Vagina (tissue), 2 donors: ENCODE measurements around the gene PHF23. TPM values are rescaled to one million over a fixed set of nuclear protein-coding genes. Genes with fewer than 3 reads are reported as not detected.

Experiments
- DNase-seq, 2 donors: peaks; one replicate each; pipeline ENCODE4 v3.0.0-alpha.2; 2017; ENCODE audit errors: extremely low spot score in 2 of 2
- H3K27ac ChIP-seq: fragments of 200-600 bp; sonication (generic); one replicate; pipeline ENCODE4 v1.5.1; 2019
- H3K27me3 ChIP-seq: fragments of 200-600 bp; sonication (generic); one replicate; pipeline ENCODE4 v1.5.1; 2019
- H3K36me3 ChIP-seq, 2 donors: fragments of 200-600 bp; sonication (generic); one replicate each; pipeline ENCODE4 v1.5.1; 2017 to 2019
- H3K4me1 ChIP-seq: fragments of 200-600 bp; sonication (generic); one replicate; pipeline ENCODE4 v1.5.1; 2019
- H3K4me3 ChIP-seq, 2 donors: fragments of 200-600 bp; sonication (generic); 1 replicate in 1 of 2; 2 replicates in 1 of 2; pipeline ENCODE4 v1.5.1; 2016 to 2019
- H3K9me3 ChIP-seq: fragments of 200-600 bp; sonication (generic); one replicate; pipeline ENCODE4 v1.5.1; 2019
- POLR2A ChIP-seq, 2 donors: fragments of 450-650 bp; IDR thresholded peaks; one replicate each; pipeline ENCODE4 v1.6.1; 2017; ENCODE audit warnings: antibody characterized with exemption in 2 of 2, mild to moderate bottlenecking in 2 of 2, moderate library complexity in 2 of 2
- POLR2AphosphoS5 ChIP-seq, 2 donors: sonication (generic); formaldehyde crosslinking; IDR thresholded peaks; one replicate each; pipeline ENCODE4 v1.9.0; 2017; ENCODE audit warnings: antibody characterized with exemption in 2 of 2, mild to moderate bottlenecking in 2 of 2, low read depth in 1 of 2; ENCODE audit not compliant: insufficient read depth in 1 of 2
- intact Hi-C: fragments of 100-400 bp; cut with DNase I; formaldehyde crosslinking; loops from one replicate; pipeline ENCODE4 v1.15.1; 2023
- total RNA-seq: library from RNA; depleted of rRNA; stranded (reverse); fragments of >200 nt; gene quantifications from one replicate; pipeline ENCODE4 v1.2.3, GENCODE V29; 2016
- TF ChIP-seq, protein P1 (sequence below), 3 experiments: fragments of 450-650 bp in 2 of 3; fragments of 200-600 bp in 1 of 3; sonication (generic) in 1 of 3; IDR thresholded peaks; one replicate each; pipeline ENCODE4 v1.5.1; 2017 to 2019; ENCODE audit warnings: antibody characterized with exemption in 3 of 3, mild to moderate bottlenecking in 2 of 3, moderate library complexity in 2 of 3

The PHF23 gene
- total RNA-seq, 1 donor from 2014 or later = 24.8 TPM

DNA sequence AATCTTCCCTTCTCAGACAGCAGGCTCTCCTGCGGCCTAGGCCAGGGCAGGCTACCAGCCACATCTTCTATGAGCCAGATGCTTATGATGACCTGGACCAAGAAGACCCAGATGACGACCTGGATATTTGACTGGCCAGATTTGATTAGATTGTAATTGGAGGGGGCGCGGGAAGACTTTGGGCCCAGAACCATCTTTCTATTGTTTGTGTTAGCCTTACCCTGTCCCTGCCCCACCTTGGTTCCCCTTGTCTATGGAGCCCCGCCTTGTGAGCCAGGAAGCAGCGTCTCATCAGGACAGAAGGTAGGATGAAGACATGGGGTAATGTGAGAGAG is 20.3 kb upstream of the PHF23 start:
- intact Hi-C loops = loop anchor here (10.0 kb wide), 1 partner anchor 305 kb away; the partner anchor contains the start of gene SENP3

DNA sequence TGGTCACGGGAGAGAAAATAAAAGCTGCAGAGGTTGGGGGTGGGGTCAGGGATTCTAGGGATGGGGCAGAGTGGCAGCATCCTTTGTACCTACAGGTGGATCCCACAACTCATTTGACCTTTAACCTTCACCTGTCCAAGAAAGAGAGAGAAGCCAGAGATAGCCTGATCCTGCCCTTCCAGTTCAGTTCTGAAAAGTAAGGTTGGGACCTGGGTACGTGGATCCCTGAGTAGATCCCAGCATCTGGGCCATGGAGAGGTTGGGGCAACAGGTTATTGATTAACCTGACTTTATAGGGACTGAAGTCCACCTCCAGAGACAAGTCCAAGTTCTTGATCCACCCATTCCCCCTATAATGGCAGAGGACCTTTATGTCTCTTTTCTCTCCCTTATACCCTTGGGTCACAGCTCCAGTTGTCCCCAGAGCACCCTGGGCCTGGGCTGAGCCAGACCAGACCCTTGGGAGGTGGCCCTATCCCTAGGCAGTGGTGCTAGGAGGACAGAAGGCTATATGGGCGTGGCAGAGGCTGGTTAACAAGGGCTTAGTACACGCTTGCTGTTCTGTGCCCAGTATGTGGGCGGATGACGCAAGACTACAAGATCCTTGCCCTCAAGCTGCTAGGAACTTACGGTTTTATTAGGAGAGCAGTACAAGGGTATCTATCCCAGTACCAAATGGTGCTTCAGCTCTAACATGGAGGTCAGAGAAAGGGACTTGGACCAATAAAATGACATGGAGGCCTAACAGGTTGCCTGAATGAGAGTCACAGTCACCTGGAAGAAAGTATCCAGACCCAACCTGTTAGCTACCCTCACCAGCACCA is 19.7 kb upstream of the PHF23 start:
- intact Hi-C loops = loop anchor here (10.0 kb wide), 1 partner anchor 306 kb away; the partner anchor contains the start of gene SENP3

More for the DNA sequence above, 20.3 kb upstream of the PHF23 start:
- H3K27ac ChIP-seq = no peak overlapping the region
- TF ChIP-seq, protein P1, sequence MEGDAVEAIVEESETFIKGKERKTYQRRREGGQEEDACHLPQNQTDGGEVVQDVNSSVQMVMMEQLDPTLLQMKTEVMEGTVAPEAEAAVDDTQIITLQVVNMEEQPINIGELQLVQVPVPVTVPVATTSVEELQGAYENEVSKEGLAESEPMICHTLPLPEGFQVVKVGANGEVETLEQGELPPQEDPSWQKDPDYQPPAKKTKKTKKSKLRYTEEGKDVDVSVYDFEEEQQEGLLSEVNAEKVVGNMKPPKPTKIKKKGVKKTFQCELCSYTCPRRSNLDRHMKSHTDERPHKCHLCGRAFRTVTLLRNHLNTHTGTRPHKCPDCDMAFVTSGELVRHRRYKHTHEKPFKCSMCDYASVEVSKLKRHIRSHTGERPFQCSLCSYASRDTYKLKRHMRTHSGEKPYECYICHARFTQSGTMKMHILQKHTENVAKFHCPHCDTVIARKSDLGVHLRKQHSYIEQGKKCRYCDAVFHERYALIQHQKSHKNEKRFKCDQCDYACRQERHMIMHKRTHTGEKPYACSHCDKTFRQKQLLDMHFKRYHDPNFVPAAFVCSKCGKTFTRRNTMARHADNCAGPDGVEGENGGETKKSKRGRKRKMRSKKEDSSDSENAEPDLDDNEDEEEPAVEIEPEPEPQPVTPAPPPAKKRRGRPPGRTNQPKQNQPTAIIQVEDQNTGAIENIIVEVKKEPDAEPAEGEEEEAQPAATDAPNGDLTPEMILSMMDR (IDR thresholded peaks at IDR 0.05) = no peak
- TF ChIP-seq POLR2A (IDR thresholded peaks at IDR 0.05) (no peak), POLR2AphosphoS5 (IDR thresholded peaks at IDR 0.05; ENCODE audit: insufficient read depth in 1 of 2, low read depth in 1 of 2) (no peak)
- no peak overlapping the region for H3K4me3 ChIP-seq
- H3K36me3 ChIP-seq = peaks cover 0 to 15% of the 10 kb centered on the region in 2 donors
- no peaks in the 10 kb centered on the region for H3K9me3 ChIP-seq
- peaks cover 36% of the 10 kb centered on the region for H3K4me1 ChIP-seq
- DNase-seq = no peak
- H3K27me3 ChIP-seq = peaks cover 11% of the 10 kb centered on the region

DNA sequence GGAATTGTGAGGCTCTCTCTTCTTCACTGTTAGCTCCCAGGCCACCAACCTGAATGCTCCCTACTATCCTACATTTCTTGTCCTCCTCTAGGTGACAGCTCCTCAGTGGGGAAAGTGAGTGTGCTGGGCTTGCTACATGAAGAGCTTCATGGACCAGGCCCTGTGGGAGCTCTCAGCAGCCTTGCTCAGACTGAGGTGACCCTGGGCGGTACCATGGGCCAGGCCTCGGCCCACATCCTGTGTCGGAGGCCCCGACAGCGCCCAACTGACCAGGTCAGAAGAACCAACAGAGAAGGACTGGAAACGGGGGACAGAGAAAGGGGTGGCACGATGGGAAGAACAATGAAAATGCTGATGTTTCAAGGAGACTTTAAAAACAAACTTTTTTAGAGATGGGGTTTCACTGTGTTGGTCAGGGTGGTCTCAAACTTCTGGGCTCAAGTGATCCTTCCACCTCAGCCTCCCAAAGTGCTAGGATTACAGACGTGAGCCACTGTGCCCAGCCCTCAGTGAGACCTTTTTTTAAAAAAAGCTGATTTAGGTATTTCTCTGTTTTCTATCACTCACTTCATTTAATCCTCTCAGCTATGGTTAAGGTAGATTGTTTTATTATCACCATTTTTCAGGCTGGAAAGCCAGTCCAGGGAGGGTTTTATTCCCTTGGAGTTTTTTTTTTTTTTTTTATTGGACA is 17.7 kb upstream of the PHF23 start:
- intact Hi-C loops = loop anchor here (10.0 kb wide), 1 partner anchor 308 kb away; the partner anchor contains the start of gene SENP3
- Histone ChIP-seq H3K36me3 (peaks cover 0 to 15% of the 10 kb centered on the region in 2 donors), H3K27ac (no peak overlapping the region), H3K4me3 (no peak overlapping the region), H3K27me3 (peaks cover under 1% of the 10 kb centered on the region), H3K9me3 (no peaks in the 10 kb centered on the region), H3K4me1 (peaks cover 29% of the 10 kb centered on the region)
- TF ChIP-seq POLR2A (IDR thresholded peaks at IDR 0.05) (no peak), POLR2AphosphoS5 (IDR thresholded peaks at IDR 0.05; ENCODE audit: insufficient read depth in 1 of 2, low read depth in 1 of 2) (no peak)
- TF ChIP-seq, protein P1 (IDR thresholded peaks at IDR 0.05) = no peak
- no peak for DNase-seq

More for the DNA sequence above, 19.7 kb upstream of the PHF23 start:
- Histone ChIP-seq H3K27ac (no peak overlapping the region), H3K4me3 (no peak overlapping the region), H3K36me3 (peaks cover 0 to 15% of the 10 kb centered on the region in 2 donors), H3K9me3 (no peaks in the 10 kb centered on the region), H3K27me3 (peaks cover 11% of the 10 kb centered on the region), H3K4me1 (peaks cover 34% of the 10 kb centered on the region)
- TF ChIP-seq POLR2AphosphoS5 (IDR thresholded peaks at IDR 0.05; ENCODE audit: insufficient read depth in 1 of 2, low read depth in 1 of 2) (peak in 1 of 2 donors; percentile 11), POLR2A (IDR thresholded peaks at IDR 0.05) (no peak)
- TF ChIP-seq, protein P1 (IDR thresholded peaks at IDR 0.05) = no peak
- DNase-seq = no peak

DNA sequence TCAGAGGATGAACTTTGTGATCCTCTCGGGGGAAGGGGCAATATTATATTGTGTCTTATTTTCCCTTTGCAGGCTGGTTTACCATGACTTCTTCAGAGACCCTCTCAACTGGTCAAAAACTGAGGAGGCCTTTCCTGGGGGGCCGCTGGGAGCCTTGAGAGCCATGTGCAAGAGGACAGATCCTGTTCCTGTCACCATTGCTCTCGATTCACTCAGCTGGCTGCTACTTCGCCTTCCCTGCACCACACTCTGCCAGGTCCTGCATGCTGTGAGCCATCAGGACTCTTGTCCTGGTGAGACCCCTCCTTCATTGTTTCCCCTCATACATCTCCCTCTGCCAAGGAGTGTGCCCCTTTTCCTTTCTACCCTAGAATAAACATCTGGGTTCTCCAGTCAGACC is 15.3 kb upstream of the PHF23 start:
- Histone ChIP-seq H3K9me3 (no peaks in the 10 kb centered on the region), H3K4me3 (no peak overlapping the region), H3K27me3 (no peaks in the 10 kb centered on the region), H3K27ac (no peak overlapping the region), H3K4me1 (peaks cover 29% of the 10 kb centered on the region), H3K36me3 (peaks cover 0 to 15% of the 10 kb centered on the region in 2 donors)
- no peak for DNase-seq
- TF ChIP-seq, protein P1 (IDR thresholded peaks at IDR 0.05) = no peak
- TF ChIP-seq POLR2A (IDR thresholded peaks at IDR 0.05) (no peak), POLR2AphosphoS5 (IDR thresholded peaks at IDR 0.05; ENCODE audit: insufficient read depth in 1 of 2, low read depth in 1 of 2) (no peak)
- intact Hi-C loops = loop anchor here (10.0 kb wide), 1 partner anchor 310 kb away; the partner anchor contains the start of gene SENP3
